T-helper 1 cell treated with Interleukin-12 subunit alpha and Interleukin-12 subunit beta and Interleukin-4 antibody, amounts not matched to agents 30 μg/mL and 1 μg/mL, for 36 hours (primary cell): ENCODE data around the gene SETD5.

Experiments
- H3K27ac Mint-ChIP-seq: one replicate; pipeline ENCODE4 v1.8.0; 2021; ENCODE audit warnings: mild to moderate bottlenecking, mixed read lengths
- H3K27me3 Mint-ChIP-seq: one replicate; pipeline ENCODE4 v1.8.0; 2021; ENCODE audit warnings: low read depth, mixed read lengths
- H3K36me3 Mint-ChIP-seq: one replicate; pipeline ENCODE4 v1.8.0; 2021; ENCODE audit warnings: low read depth, mixed read lengths
- H3K4me1 Mint-ChIP-seq: one replicate; pipeline ENCODE4 v1.8.0; 2021; ENCODE audit warnings: low read depth, mixed read lengths
- H3K4me3 Mint-ChIP-seq: one replicate; pipeline ENCODE4 v1.8.0; 2021; ENCODE audit warnings: mild to moderate bottlenecking, moderate library complexity, mixed read lengths
- H3K9me3 Mint-ChIP-seq: one replicate; pipeline ENCODE4 v1.8.0; 2021; ENCODE audit warnings: mixed read lengths

SETD5 gene

DNA sequence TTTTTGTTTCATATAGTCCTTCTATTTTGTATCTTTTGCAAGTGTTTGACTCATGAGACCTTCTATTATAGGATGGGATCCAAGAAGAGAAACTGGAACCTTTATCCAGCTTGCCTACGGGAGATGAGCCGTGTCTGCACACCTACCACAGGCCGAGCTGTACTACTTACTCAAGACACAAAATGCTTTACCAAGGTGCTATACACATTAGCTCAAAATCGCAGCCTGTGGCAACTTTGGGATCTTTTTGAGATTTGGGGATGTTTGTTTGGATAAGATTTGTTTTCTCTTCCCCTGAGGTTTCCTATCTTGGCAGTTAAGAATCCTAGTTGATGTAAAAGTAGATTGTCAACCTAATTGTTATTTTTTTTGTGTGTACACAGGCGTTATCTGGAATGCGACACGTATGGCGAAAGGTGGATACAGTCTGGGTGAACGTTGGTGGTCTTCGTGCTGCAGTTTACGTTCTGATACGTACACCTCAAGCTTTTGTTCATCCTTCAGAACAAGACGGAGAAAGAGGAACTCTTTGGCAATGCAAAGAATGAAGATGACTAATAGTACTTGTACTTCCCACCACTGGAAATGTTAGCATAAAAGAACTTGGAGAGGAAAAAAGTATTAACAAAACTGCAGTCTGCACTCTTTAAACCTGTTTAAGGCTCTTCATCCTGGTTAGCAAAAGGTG is 13.1 kb upstream of the SETD5 start:
- H3K36me3 Mint-ChIP-seq, result peaks cover 41% of the 10 kb centered on the region
- no peak overlapping the region for H3K27ac Mint-ChIP-seq

DNA sequence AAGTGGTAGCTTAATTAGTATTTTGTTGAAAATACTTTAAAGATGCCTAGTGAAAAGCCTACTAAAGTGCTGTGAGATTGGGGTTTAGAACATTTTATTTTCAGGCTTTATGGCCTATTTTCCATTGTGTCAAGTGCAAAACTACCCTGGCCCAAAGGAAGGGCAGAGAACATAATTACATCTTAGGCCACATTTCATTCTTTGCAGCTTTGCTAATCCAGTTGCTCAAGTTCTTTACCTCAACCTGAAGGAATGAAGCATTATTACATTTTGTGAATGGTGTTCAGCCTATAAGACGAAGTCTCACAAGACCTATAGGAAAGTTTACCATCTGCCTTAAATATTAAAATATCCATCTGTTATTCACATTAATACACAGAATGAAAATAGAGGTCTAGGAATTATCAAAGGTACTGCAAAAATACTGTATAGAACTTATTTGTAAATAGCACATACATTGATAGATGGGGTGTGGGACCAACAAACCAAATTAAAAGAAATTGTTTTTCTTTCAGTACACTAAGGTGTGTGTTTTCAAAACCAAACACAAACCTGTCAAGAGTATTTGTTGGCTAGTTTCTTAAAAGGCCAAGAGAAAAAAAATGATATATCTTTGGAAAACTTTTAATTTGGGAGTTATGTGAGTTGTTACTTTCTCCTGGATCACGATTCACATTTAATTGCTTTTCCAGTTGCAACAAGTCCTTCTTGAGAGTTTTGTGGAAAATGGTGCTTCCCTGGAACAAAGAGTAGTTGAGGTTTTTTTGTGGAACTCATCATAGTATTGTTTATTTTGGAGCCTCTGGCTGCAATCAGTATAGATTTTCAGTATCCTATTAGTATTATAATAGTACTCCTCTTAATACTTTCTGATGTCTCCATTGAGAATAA is 12.0 kb upstream of the SETD5 start:
- no peak overlapping the region for H3K27ac Mint-ChIP-seq
- H3K36me3 Mint-ChIP-seq, result peaks cover 46% of the 10 kb centered on the region
- H3K4me1 Mint-ChIP-seq, result peaks cover 12% of the 10 kb centered on the region
- no peaks in the 10 kb centered on the region for H3K27me3 Mint-ChIP-seq
- H3K4me3 Mint-ChIP-seq, result no peak overlapping the region
- H3K9me3 Mint-ChIP-seq, result no peaks in the 10 kb centered on the region

More for the DNA sequence above, 13.1 kb upstream of the SETD5 start:
- Mint-ChIP-seq H3K4me3 (no peak overlapping the region), H3K27me3 (no peaks in the 10 kb centered on the region), H3K9me3 (no peaks in the 10 kb centered on the region), H3K4me1 (peaks cover 8% of the 10 kb centered on the region)

DNA sequence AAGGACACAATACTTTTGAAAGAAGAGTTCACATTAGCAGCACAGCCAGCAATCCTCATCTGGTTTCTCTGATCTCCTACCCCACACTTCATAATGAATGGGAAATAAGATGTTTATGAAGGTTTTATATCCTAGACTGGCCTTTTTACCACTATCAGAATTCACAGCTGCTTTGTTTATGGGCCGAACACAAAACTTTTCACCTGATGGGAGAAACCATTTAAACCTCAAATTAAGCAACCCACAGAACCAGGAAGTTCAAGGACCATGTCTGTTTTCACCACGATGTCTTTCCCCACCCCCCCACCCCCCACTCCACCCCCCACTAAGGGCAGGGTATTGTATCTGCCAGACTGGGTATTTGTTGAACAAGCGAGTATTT is 11.3 kb upstream of the SETD5 start:
- H3K4me3 Mint-ChIP-seq, result no peak overlapping the region
- H3K9me3 Mint-ChIP-seq, result no peaks in the 10 kb centered on the region
- H3K27me3 Mint-ChIP-seq, result no peaks in the 10 kb centered on the region
- peaks cover 14% of the 10 kb centered on the region for H3K4me1 Mint-ChIP-seq
- H3K36me3 Mint-ChIP-seq, result peaks cover 51% of the 10 kb centered on the region
- no peak overlapping the region for H3K27ac Mint-ChIP-seq

DNA sequence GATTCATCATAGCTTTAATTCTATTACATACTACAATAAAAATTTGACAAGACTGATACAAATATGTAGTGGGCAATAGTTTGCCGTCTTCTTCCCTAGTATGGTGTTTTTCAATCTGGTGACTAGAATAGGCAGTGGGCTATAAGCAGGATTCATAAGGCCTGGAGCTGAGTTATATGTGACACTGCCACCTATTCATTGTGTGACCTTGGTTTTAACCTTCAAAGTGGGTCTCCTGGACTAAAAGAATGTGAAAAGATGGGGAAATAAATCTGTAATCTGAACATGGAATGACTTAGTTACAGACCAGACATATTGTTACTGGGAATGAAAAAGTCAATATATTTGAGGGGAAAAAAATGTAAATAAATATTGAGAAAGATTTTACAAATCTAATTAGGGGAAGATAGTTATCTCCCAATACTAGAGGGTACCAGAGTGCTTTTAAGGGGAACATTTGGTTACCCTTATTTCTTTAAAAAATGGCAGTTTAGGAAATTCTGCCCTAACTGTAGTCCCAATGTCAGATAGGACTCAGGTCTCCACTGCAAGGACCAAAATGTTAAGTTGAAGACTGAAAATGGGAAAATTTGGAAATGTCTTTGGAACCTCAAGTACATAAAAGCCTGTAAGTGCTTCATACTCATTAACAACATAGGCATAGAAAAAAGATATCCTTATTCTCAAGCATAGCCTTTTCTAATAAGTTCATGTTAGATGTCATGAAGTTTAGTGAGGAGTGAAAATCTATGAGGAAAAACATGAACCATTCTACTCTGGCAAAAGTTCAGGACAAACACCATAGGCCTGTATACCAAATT is 10.7 kb upstream of the SETD5 start:
- Mint-ChIP-seq H3K9me3 (no peaks in the 10 kb centered on the region), H3K4me1 (peaks cover 20% of the 10 kb centered on the region), H3K27me3 (no peaks in the 10 kb centered on the region), H3K27ac (peak overlapping the region; percentile 56), H3K4me3 (no peak overlapping the region), H3K36me3 (peaks cover 54% of the 10 kb centered on the region)

DNA sequence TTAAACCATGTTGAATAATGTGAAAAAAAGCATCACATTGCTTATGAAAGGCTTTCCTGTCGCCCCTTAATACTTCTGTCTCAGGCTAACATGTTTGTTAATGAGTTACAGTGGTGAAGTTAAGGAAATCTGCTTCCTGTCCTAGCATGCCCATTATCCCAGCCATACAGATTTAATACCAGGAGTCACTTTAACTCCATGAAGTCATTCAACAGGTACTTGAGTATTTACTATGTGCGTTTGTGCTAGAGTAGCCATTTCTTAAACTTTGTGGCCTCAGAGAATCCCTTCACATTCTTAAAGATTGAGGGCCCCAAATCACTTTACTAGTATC is 10.1 kb upstream of the SETD5 start:
- Mint-ChIP-seq H3K4me3 (no peak overlapping the region), H3K9me3 (no peaks in the 10 kb centered on the region), H3K27ac (no peak overlapping the region), H3K4me1 (peaks cover 26% of the 10 kb centered on the region), H3K27me3 (no peaks in the 10 kb centered on the region), H3K36me3 (peaks cover 60% of the 10 kb centered on the region)

DNA sequence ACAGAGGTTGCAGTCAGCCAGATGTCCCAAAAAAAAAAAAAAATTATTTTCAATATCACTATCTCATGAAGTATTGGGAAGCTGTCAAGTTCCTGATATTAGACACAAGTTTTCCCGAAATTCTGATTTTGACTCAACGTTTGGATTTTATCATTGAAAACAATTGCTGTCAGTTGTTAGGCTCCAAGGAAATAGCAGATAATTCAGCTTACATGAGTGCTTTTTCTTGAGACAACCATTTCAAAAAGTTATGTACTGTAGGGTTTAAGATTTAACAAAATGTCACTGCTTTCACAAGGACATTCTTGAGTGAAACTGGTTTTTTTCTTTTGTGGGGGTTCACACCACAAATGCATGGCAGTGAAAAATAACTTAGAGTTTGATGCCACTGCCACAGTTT is 9.3 kb upstream of the SETD5 start:
- Mint-ChIP-seq H3K4me3 (no peak overlapping the region), H3K9me3 (no peaks in the 10 kb centered on the region), H3K27me3 (no peaks in the 10 kb centered on the region), H3K4me1 (peaks cover 29% of the 10 kb centered on the region), H3K36me3 (peaks cover 63% of the 10 kb centered on the region), H3K27ac (no peak overlapping the region)

DNA sequence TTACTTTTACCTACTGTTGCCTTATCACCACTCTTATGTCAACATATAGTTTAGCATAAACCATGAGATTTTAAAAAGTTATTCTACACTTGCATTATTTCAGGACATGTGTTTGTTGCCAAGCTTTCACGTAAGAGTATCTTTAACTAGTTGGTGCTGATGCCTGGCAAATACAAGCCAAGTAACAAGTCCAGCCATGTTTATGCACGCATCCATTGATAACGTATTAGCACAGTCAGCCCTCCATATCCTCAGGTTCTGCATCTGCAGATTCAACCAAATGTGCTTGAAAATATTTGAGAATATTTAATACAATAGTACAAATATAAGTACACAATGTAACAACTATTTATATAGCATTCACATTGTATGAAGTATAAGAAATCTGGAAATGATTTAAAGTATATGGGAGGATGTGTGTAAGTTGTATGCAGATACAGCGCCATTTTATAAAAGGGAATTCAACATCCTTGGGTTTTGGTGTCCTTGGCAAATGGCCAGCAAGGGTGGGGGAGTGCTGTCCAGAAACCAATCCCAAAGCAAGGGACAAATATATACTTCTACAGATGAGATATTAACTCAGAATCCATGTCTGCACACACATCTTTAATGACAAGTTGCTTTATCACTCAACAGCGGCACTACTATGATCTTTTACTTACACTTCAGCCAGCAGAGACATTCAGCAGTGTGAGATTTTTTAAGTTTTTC is 8.7 kb upstream of the SETD5 start:
- Mint-ChIP-seq H3K4me3 (no peak overlapping the region), H3K9me3 (no peaks in the 10 kb centered on the region), H3K27me3 (no peaks in the 10 kb centered on the region), H3K27ac (no peak overlapping the region), H3K4me1 (peaks cover 34% of the 10 kb centered on the region), H3K36me3 (peaks cover 66% of the 10 kb centered on the region)

DNA sequence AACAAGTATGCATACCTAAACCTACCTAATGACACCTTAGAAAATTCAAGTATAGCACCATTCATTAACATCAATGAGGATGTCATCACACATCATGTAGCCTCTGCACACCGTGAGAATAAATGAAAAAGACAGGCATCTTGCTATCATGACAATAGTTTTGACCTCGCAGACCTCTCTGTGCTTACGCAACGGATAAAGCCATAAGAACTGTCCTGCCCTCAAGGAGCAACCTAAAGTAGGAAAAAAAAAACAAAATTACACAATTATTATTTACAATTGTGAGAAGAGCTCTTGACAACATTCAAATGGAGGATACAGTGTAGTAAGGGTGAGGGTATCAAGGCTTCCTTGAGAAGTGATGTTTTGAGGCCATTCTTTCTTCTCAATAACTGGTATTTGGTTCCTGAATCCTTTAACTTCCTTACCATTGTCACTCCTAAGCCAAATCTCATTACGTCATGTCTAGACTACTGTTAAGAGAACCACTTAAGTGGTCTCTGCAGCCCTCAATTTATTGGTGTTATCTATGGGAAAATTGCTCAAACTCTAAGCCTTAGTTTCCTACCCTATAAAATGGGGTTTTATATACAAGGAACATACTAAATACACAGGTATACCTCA is 7.0 kb upstream of the SETD5 start:
- Mint-ChIP-seq H3K4me1 (peaks cover 39% of the 10 kb centered on the region), H3K9me3 (no peaks in the 10 kb centered on the region), H3K4me3 (no peak overlapping the region), H3K27ac (no peak overlapping the region), H3K27me3 (no peaks in the 10 kb centered on the region), H3K36me3 (peaks cover 60% of the 10 kb centered on the region)

DNA sequence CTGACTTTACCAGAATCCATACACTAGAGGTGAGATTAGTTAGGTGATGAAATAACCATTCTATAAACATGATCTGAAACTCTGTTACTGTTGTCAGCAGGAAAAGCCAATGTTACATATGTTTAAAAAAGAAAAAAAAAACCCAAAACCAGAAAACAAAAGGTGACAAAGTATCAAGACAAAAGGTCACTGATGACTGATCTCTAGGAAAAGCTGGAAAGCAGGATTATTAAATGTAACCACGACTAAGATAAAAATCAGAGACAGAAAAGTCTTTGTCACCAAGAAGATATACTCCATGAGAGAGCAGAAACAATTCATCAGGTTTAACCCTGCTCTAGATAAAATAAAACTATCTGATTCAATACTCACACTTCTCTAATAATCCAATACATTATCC is 5.4 kb upstream of the SETD5 start:
- Mint-ChIP-seq H3K36me3 (peaks cover 52% of the 10 kb centered on the region), H3K27ac (peak overlapping the region; percentile 53), H3K4me1 (peaks cover 42% of the 10 kb centered on the region), H3K9me3 (no peaks in the 10 kb centered on the region), H3K27me3 (no peaks in the 10 kb centered on the region), H3K4me3 (peak overlapping the region; percentile 8)

DNA sequence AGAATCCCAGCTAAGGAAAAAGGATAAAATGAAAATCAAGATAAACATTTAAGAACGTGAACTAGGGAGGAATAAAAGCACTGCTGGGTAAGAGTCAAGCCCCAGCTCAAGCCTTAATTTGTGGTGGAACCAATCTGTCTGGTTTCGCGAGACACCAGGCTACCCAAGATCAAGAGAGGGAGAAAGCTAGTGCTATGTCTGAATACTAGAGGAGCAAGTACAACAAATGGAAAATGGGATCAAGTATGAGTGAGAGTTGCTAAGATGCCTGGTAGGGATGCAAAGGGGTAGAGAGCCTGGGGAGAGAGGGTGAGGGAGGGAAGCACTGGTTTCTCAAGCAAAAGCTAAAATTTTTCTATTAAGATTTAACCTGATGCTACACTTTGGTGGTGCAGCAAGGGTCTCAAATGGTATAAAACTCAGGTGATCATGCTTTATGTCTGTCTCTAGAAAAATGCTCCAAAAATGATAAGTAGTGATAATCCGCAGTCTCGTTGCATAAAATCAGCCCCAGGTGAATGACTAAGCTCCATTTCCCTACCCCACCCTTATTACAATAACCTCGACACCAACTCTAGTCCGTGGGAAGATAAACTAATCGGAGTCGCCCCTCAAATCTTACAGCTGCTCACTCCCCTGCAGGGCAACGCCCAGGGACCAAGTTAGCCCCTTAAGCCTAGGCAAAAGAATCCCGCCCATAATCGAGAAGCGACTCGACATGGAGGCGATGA is 1.7 kb upstream of the SETD5 start:
- Mint-ChIP-seq H3K9me3 (no peaks in the 10 kb centered on the region), H3K4me1 (peaks cover 54% of the 10 kb centered on the region), H3K36me3 (peaks cover 41% of the 10 kb centered on the region), H3K4me3 (peak overlapping the region; percentile 93), H3K27me3 (no peaks in the 10 kb centered on the region), H3K27ac (peak overlapping the region; percentile 95)

DNA sequence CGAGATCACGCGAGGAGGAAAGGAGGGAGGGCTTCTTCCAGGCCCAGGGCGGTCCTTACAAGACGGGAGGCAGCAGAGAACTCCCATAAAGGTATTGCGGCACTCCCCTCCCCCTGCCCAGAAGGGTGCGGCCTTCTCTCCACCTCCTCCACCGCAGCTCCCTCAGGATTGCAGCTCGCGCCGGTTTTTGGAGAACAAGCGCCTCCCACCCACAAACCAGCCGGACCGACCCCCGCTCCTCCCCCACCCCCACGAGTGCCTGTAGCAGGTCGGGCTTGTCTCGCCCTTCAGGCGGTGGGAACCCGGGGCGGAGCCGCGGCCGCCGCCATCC is 1.1 kb upstream of the SETD5 start:
- Mint-ChIP-seq H3K27me3 (no peaks in the 10 kb centered on the region), H3K9me3 (no peaks in the 10 kb centered on the region), H3K27ac (peak overlapping the region; percentile 95), H3K4me1 (peaks cover 55% of the 10 kb centered on the region), H3K36me3 (peaks cover 36% of the 10 kb centered on the region), H3K4me3 (peak overlapping the region; percentile 93)

DNA sequence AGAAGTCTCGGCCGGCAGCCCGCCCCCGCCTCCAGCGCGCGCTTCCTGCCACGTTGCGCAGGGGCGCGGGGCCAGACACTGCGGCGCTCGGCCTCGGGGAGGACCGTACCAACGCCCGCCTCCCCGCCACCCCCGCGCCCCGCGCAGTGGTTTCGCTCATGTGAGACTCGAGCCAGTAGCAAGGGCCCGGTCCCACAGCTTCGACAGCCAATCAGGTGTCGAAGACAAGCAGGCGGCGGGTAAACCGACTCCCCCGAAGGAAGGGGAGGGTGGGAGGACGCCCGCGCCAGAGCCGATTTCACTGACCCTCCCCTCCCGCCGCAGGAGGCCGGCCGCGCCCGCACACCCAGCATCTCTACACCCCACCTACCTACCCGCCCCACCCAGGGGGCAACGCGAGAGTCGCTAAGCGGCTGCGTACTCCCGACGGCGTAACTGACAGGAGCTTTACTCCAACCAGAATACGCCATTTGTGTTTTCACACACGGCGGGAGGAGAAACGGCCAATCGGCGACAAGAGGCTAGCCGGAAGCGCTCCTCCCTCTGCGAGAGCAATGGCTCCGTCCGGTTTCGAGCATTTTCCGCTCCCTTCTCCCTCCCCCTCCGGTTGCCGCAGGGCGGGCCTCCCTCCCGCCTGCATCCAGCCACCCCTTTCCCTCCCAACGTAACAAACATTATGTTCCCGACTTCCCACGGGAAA is 633 bp upstream of the SETD5 start:
- Mint-ChIP-seq H3K4me1 (peaks cover 53% of the 10 kb centered on the region), H3K4me3 (peak overlapping the region; percentile 93), H3K27ac (peak overlapping the region; percentile 99), H3K27me3 (no peaks in the 10 kb centered on the region), H3K9me3 (no peaks in the 10 kb centered on the region), H3K36me3 (peaks cover 31% of the 10 kb centered on the region)
